Suprapubic skin (tissue), 4 donors: Measurements from ENCODE around the gene DZIP1. TPM values are rescaled to one million over a fixed set of nuclear protein-coding genes. Genes with fewer than 3 reads are reported as not detected.
A peak's percentile ranks its signal among the peaks of the same experiment; 100 is the strongest.

Experiments used
- DNase-seq, 2 donors: peaks; one replicate each; pipeline ENCODE4 v3.0.0-alpha.2; 2019; ENCODE audit warnings: low spot score in 2 of 2
- H3K27ac ChIP-seq: fragments of 200-600 bp; sonication (generic); one replicate; pipeline ENCODE4 v1.5.1; 2019
- H3K27me3 ChIP-seq: fragments of 200-600 bp; sonication (generic); one replicate; pipeline ENCODE4 v1.5.1; 2019
- H3K36me3 ChIP-seq: fragments of 200-600 bp; sonication (generic); one replicate; pipeline ENCODE4 v1.5.1; 2019
- H3K4me1 ChIP-seq: fragments of 200-600 bp; sonication (generic); one replicate; pipeline ENCODE4 v1.5.1; 2019
- H3K4me3 ChIP-seq: fragments of 200-600 bp; sonication (generic); one replicate; pipeline ENCODE4 v1.5.1; 2019; ENCODE audit warnings: mild to moderate bottlenecking
- H3K9me3 ChIP-seq: fragments of 200-600 bp; sonication (generic); one replicate; pipeline ENCODE4 v1.5.1; 2019
- EP300 ChIP-seq: sonication (generic); formaldehyde crosslinking; IDR thresholded peaks from one replicate; pipeline ENCODE4 v1.6.1; 2017; ENCODE audit warnings: antibody characterized with exemption
- POLR2A ChIP-seq, 2 donors: fragments of 450-650 bp; IDR thresholded peaks; one replicate each; pipeline ENCODE4 v1.6.1; 2017; ENCODE audit warnings: antibody characterized with exemption in 2 of 2, mild to moderate bottlenecking in 2 of 2, moderate library complexity in 2 of 2
- POLR2AphosphoS5 ChIP-seq, 3 donors: sonication (generic); formaldehyde crosslinking; IDR thresholded peaks; one replicate each; pipeline ENCODE4 v1.6.1; 2017; ENCODE audit warnings: antibody characterized with exemption in 3 of 3
- WGBS: methylation state at CpG from one replicate; pipeline ENCODE4 v1.1.5; 2018; 5-methylcytosine and 5-hydroxymethylcytosine counted together
- total RNA-seq, 4 donors: library from RNA; depleted of rRNA; stranded (reverse); fragments of >200 nt; gene quantifications; one replicate each; pipeline ENCODE4 v1.1.0, GENCODE V29; 2016
- TF ChIP-seq, protein P1 (sequence below), 2 donors: fragments of 200-600 bp in 1 of 2; fragments of 450-650 bp in 1 of 2; sonication (generic) in 1 of 2; IDR thresholded peaks; one replicate each; pipeline ENCODE4 v1.5.1; 2016 to 2019; ENCODE audit warnings: antibody characterized with exemption in 2 of 2, mild to moderate bottlenecking in 1 of 2, moderate library complexity in 1 of 2

Gene DZIP1
- total RNA-seq, 4 donors from 2014 or later = 1.5 to 4.8 (median 3.4) TPM

- TF ChIP-seq, protein P1, sequence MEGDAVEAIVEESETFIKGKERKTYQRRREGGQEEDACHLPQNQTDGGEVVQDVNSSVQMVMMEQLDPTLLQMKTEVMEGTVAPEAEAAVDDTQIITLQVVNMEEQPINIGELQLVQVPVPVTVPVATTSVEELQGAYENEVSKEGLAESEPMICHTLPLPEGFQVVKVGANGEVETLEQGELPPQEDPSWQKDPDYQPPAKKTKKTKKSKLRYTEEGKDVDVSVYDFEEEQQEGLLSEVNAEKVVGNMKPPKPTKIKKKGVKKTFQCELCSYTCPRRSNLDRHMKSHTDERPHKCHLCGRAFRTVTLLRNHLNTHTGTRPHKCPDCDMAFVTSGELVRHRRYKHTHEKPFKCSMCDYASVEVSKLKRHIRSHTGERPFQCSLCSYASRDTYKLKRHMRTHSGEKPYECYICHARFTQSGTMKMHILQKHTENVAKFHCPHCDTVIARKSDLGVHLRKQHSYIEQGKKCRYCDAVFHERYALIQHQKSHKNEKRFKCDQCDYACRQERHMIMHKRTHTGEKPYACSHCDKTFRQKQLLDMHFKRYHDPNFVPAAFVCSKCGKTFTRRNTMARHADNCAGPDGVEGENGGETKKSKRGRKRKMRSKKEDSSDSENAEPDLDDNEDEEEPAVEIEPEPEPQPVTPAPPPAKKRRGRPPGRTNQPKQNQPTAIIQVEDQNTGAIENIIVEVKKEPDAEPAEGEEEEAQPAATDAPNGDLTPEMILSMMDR (IDR thresholded peaks at IDR 0.05) = no peak
- TF ChIP-seq POLR2AphosphoS5 (IDR thresholded peaks at IDR 0.05) (no peak), POLR2A (IDR thresholded peaks at IDR 0.05) (no peak), EP300 (no peak)
- no peaks in the 10 kb centered on the region for H3K9me3 ChIP-seq
- H3K4me1 ChIP-seq = no peaks in the 10 kb centered on the region
- WGBS = 80% methylated on average over 4 of the region's 4 CpGs
- no peak overlapping the region for H3K27ac ChIP-seq
- H3K36me3 ChIP-seq = peaks cover 8% of the 10 kb centered on the region
- no peak overlapping the region for H3K4me3 ChIP-seq
- no peaks in the 10 kb centered on the region for H3K27me3 ChIP-seq
- no peak for DNase-seq
Measured at GRCh38 chr13:95629071-95629470, 15.4 kb downstream of the DZIP1 start.

DNA sequence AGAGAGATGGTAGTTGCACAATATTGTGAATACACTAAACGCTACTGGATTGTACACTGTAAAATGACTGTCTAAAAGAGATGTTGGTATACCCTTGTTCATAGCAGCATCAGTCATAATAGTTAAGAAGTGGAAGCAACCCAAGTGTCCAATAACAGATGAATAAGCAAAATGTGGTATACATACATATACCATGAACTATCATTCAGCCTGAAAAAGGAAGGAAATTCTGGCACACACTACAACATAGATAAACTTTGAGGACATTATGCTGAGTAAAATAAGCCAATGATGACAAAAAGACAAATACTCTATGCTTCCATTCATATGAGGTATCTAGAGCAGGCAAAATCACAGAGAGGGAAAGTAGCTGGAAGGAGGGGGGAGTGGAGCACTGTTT is 16.0 kb downstream of the DZIP1 start:
- 92% methylated on average over 1 of the region's 1 CpG for WGBS
- TF ChIP-seq POLR2AphosphoS5 (IDR thresholded peaks at IDR 0.05) (no peak), POLR2A (IDR thresholded peaks at IDR 0.05) (no peak), EP300 (no peak)
- TF ChIP-seq, protein P1 (IDR thresholded peaks at IDR 0.05) = no peak
- Histone ChIP-seq H3K4me1 (no peaks in the 10 kb centered on the region), H3K4me3 (no peak overlapping the region), H3K9me3 (no peaks in the 10 kb centered on the region), H3K27me3 (no peaks in the 10 kb centered on the region), H3K27ac (no peak overlapping the region), H3K36me3 (peaks cover 8% of the 10 kb centered on the region)
- no peak for DNase-seq

- Histone ChIP-seq H3K4me1 (no peaks in the 10 kb centered on the region), H3K27me3 (no peaks in the 10 kb centered on the region), H3K9me3 (no peaks in the 10 kb centered on the region), H3K36me3 (peaks cover 8% of the 10 kb centered on the region), H3K4me3 (no peak overlapping the region), H3K27ac (no peak overlapping the region)
- DNase-seq = no peak
- 95% methylated on average over 1 of the region's 1 CpG for WGBS
- TF ChIP-seq EP300 (no peak), POLR2A (IDR thresholded peaks at IDR 0.05) (no peak), POLR2AphosphoS5 (IDR thresholded peaks at IDR 0.05) (no peak)
- TF ChIP-seq, protein P1 (IDR thresholded peaks at IDR 0.05) = no peak
Measured at GRCh38 chr13:95627590-95627989, 16.9 kb downstream of the DZIP1 start.

- DNase-seq = no peak
- Histone ChIP-seq H3K9me3 (no peaks in the 10 kb centered on the region), H3K36me3 (peaks cover 8% of the 10 kb centered on the region), H3K4me1 (no peaks in the 10 kb centered on the region), H3K27me3 (no peaks in the 10 kb centered on the region), H3K4me3 (no peak overlapping the region), H3K27ac (no peak overlapping the region)
- TF ChIP-seq, protein P1 (IDR thresholded peaks at IDR 0.05) = no peak
- TF ChIP-seq EP300 (no peak), POLR2A (IDR thresholded peaks at IDR 0.05) (no peak), POLR2AphosphoS5 (IDR thresholded peaks at IDR 0.05) (no peak)
Measured at GRCh38 chr13:95626768-95627167, 17.7 kb downstream of the DZIP1 start.

- no peaks in the 10 kb centered on the region for H3K9me3 ChIP-seq
- no peak for DNase-seq
- H3K36me3 ChIP-seq = peaks cover 1% of the 10 kb centered on the region
- H3K4me3 ChIP-seq = no peak overlapping the region
- H3K27ac ChIP-seq = no peak overlapping the region
- no peaks in the 10 kb centered on the region for H3K27me3 ChIP-seq
- no peaks in the 10 kb centered on the region for H3K4me1 ChIP-seq
- WGBS = 20% methylated on average over 5 of the region's 5 CpGs
- TF ChIP-seq POLR2A (IDR thresholded peaks at IDR 0.05) (no peak), EP300 (no peak)
- TF ChIP-seq, protein P1 (IDR thresholded peaks at IDR 0.05) = peak; percentile 29 to 50
Measured at GRCh38 chr13:95624020-95624419, 20.5 kb downstream of the DZIP1 start.
